ENCODE results near the gene MLPH. TPM values are rescaled to one million over a fixed set of nuclear protein-coding genes. Genes with fewer than 3 reads are reported as not detected.

The MLPH gene
- polyA plus RNA-seq, 1 of the 3 experiments (the other 2 are of a cell fraction), result 93.6 TPM

DNA sequence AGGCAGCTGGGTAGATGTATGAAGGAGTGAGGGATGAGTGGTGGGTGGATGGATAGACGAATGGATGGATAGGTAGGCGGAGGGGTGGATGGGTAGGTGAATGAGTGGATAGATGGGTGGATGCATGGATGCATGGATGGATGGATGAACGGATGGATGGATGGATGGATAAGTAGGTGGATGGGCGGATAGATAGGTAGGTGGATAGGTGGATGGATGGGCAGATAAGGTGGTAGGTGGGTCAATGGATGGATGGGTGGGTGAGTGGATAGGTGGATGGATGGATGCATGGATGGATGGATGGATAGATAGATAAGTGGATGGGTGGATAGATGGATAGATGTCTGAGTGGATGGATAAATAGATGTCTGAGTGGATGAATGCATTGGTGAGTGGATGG is 30.1 kb downstream of the MLPH start:
- Histone ChIP-seq H3K27me3 (ENCODE audit: insufficient read depth) (no peaks in the 10 kb centered on the region), H3K27ac (ENCODE audit: low read depth in 2 of 2, low read length in 1 of 2) (no peak overlapping the region), H3K36me3 (replicated peaks in 1 of 2; ENCODE audit: control insufficient read depth in 1 of 2, insufficient read depth in 2 of 2, low read length in 1 of 2) (peaks cover 0 to 70% of the 10 kb centered on the region in 2 experiments), H3K4me2 (no peak overlapping the region), H3K4me3 (ENCODE audit: low read depth in 2 of 2, low read length in 1 of 2) (no peak overlapping the region), H3F3A (replicated peaks; ENCODE audit: insufficient read depth) (no peaks in the 10 kb centered on the region), H4K20me1 (ENCODE audit: insufficient read depth) (no peaks in the 10 kb centered on the region), H3K9me2 (no peaks in the 10 kb centered on the region), H3K9me3 (no peaks in the 10 kb centered on the region), H2AFZ (ENCODE audit: low read depth) (no peak overlapping the region), H3K79me2 (ENCODE audit: insufficient read depth) (peaks cover 49% of the 10 kb centered on the region), H3K4me1 (ENCODE audit: control insufficient read depth in 1 of 2, insufficient read depth in 2 of 2, low read depth in 1 of 2, low read length in 1 of 2) (peaks cover 2 to 5% of the 10 kb centered on the region in 2 experiments; a peak in 2 of 4 replicates), H3K9ac (no peak overlapping the region)
- TF ChIP-seq RCOR1 (IDR thresholded peaks at IDR 0.05; ENCODE audit: low read length) (no peak), RAD21 (IDR thresholded peaks at IDR 0.05; ENCODE audit: low read length) (no peak), FOSL2 (IDR thresholded peaks at IDR 0.05; ENCODE audit: borderline replicate concordance, low read depth) (no peak), RFX5 (IDR thresholded peaks at IDR 0.05; ENCODE audit: low read length) (no peak), FOXJ3 (CRISPR knock-in tag; IDR thresholded peaks at IDR 0.05) (no peak), YY1 (IDR thresholded peaks at IDR 0.05; ENCODE audit: low read depth) (no peak), CHD2 (IDR thresholded peaks at IDR 0.05; ENCODE audit: low read length, partially characterized antibody) (no peak), JUND (IDR thresholded peaks at IDR 0.05) (no peak), EP300 (IDR thresholded peaks at IDR 0.05; ENCODE audit: borderline replicate concordance in 1 of 2, low read depth in 1 of 2, low read length in 1 of 2) (no peak), FOXM1 (IDR thresholded peaks at IDR 0.05; ENCODE audit: low read depth) (no peak), MXI1 (IDR thresholded peaks at IDR 0.05; ENCODE audit: low read depth, low read length) (no peak), SMC3 (IDR thresholded peaks at IDR 0.05; ENCODE audit: low read depth, low read length) (no peak), GABPA (IDR thresholded peaks at IDR 0.05; ENCODE audit: low read depth) (no peak)
- TF ChIP-seq, protein P1, sequence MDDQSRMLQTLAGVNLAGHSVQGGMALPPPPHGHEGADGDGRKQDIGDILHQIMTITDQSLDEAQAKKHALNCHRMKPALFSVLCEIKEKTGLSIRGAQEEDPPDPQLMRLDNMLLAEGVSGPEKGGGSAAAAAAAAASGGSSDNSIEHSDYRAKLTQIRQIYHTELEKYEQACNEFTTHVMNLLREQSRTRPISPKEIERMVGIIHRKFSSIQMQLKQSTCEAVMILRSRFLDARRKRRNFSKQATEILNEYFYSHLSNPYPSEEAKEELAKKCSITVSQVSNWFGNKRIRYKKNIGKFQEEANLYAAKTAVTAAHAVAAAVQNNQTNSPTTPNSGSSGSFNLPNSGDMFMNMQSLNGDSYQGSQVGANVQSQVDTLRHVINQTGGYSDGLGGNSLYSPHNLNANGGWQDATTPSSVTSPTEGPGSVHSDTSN (IDR thresholded peaks at IDR 0.05), result no peak
- TF ChIP-seq, protein P2, sequence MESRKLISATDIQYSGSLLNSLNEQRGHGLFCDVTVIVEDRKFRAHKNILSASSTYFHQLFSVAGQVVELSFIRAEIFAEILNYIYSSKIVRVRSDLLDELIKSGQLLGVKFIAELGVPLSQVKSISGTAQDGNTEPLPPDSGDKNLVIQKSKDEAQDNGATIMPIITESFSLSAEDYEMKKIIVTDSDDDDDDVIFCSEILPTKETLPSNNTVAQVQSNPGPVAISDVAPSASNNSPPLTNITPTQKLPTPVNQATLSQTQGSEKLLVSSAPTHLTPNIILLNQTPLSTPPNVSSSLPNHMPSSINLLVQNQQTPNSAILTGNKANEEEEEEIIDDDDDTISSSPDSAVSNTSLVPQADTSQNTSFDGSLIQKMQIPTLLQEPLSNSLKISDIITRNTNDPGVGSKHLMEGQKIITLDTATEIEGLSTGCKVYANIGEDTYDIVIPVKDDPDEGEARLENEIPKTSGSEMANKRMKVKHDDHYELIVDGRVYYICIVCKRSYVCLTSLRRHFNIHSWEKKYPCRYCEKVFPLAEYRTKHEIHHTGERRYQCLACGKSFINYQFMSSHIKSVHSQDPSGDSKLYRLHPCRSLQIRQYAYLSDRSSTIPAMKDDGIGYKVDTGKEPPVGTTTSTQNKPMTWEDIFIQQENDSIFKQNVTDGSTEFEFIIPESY (IDR thresholded peaks at IDR 0.05; ENCODE audit: borderline replicate concordance, low read depth), result no peak
- TF ChIP-seq, protein P3, sequence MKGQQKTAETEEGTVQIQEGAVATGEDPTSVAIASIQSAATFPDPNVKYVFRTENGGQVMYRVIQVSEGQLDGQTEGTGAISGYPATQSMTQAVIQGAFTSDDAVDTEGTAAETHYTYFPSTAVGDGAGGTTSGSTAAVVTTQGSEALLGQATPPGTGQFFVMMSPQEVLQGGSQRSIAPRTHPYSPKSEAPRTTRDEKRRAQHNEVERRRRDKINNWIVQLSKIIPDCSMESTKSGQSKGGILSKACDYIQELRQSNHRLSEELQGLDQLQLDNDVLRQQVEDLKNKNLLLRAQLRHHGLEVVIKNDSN (IDR thresholded peaks at IDR 0.05; ENCODE audit: borderline replicate concordance, low read depth), result no peak
- no peak for DNase-seq
- POLR2A ChIA-PET, result no interaction called here
- CTCF ChIA-PET, result interaction anchor here (1.4 to 10.4 kb wide), 2 partner anchors 16 to 56 kb away, joined by 4 to 311 read pairs; no protein-coding TSS in a partner anchor
- 53% methylated on average over 4 of the region's 4 CpGs for WGBS (ENCODE audit: low lambda C conversion rate)
